AG10803 (cell line): Measurements from ENCODE around the gene IMPACT.

Source experiments
- DNase-seq: peaks from one replicate; pipeline ENCODE4 v3.0.0; 2010; ENCODE audit warnings: low read depth
- H3K4me3 ChIP-seq: 2 replicates; pipeline ENCODE4 v1.5.1; 2011; ENCODE audit warnings: mild to moderate bottlenecking, low read length, control low read depth
- CTCF ChIP-seq: conservative IDR thresholded peaks from 2 replicates; pipeline ENCODE4 v1.5.1; 2011; ENCODE audit warnings: mild to moderate bottlenecking, low read length, control low read depth, inconsistent platforms

Gene IMPACT

GRCh38 chr18:24470805-24471204, 44.3 kb downstream of the IMPACT start:
- DNase-seq: no peak
- TF ChIP-seq CTCF: no peak
- H3K4me3 ChIP-seq: no peak overlapping the region

- no peak for TF ChIP-seq CTCF
- no peak for DNase-seq
Measured at GRCh38 chr18:24472591-24472990, 46.1 kb downstream of the IMPACT start.

GRCh38 chr18:24474406-24474805, 47.9 kb downstream of the IMPACT start:
- TF ChIP-seq CTCF: no peak
- H3K4me3 ChIP-seq: no peak overlapping the region
- no peak for DNase-seq

More at GRCh38 chr18:24472591-24472990, 46.1 kb downstream of the IMPACT start:
- H3K4me3 ChIP-seq: no peak overlapping the region

GRCh38 chr18:24475926-24476589, 49.6 kb downstream of the IMPACT start:
- H3K4me3 ChIP-seq: no peak overlapping the region
- no peak for TF ChIP-seq CTCF
- DNase-seq: no peak

GRCh38 chr18:24479371-24479770, 52.9 kb downstream of the IMPACT start:
- TF ChIP-seq CTCF: no peak
- DNase-seq: no peak
- H3K4me3 ChIP-seq: no peak overlapping the region

GRCh38 chr18:24482821-24483220, 56.4 kb downstream of the IMPACT start:
- TF ChIP-seq CTCF: no peak
- no peak overlapping the region for H3K4me3 ChIP-seq
- no peak for DNase-seq

GRCh38 chr18:24485681-24486080, 59.2 kb downstream of the IMPACT start:
- no peak for DNase-seq
- H3K4me3 ChIP-seq: no peak overlapping the region
- TF ChIP-seq CTCF: no peak
